HEK293 (cell line): Measurements from ENCODE around the gene ANO1.

ENCODE experiments used
- CTCF ChIA-PET: fragments of 350-600 bp; formaldehyde crosslinking; extraction: SDS; loops from one replicate; lab custom pipeline; 2021; ENCODE audit warnings: antibody characterized with exemption; lab: Yijun Ruan, JAX
- POLR2A ChIA-PET: fragments of 300-600 bp; formaldehyde crosslinking; extraction: SDS; loops from one replicate; lab custom pipeline; 2020; ENCODE audit warnings: antibody characterized with exemption, inconsistent platforms; lab: Yijun Ruan, JAX
- H3K27ac ChIP-seq: fragments of 200-500 bp; sonication (Bioruptor generic); 2 replicates; pipeline ENCODE4 v1.5.1; 2014; ENCODE audit warnings: low read depth, low read length, control low read depth, inconsistent platforms; ENCODE audit errors: extremely low read depth
- H3K36me3 ChIP-seq, 2 experiments: fragments of 200-500 bp in 1 of 2; sonication (Bioruptor generic) in 1 of 2; 1 replicate in 1 of 2; 2 replicates in 1 of 2; pipeline ENCODE4 v1.5.1; 2014 to 2017; ENCODE audit warnings: inconsistent platforms in 2 of 2, low read length in 2 of 2; ENCODE audit not compliant: control insufficient read depth in 2 of 2, insufficient read depth in 1 of 2
- H3K4me1 ChIP-seq: fragments of 200-500 bp; sonication (Bioruptor generic); 2 replicates; pipeline ENCODE4 v1.5.1; 2014; ENCODE audit warnings: mild to moderate bottlenecking, low read length, inconsistent platforms; ENCODE audit not compliant: control insufficient read depth, insufficient read depth
- H3K4me3 ChIP-seq: 2 replicates; pipeline ENCODE4 v1.5.1; 2011; ENCODE audit warnings: low read depth, mild to moderate bottlenecking, control low read depth, low read length, moderate library complexity
- H3K9me3 ChIP-seq: fragments of 200-500 bp; sonication (Bioruptor generic); 2 replicates; pipeline ENCODE4 v1.5.1; 2014; ENCODE audit warnings: low read depth, low read length, inconsistent platforms; ENCODE audit not compliant: control insufficient read depth, insufficient read depth
- ELK4 ChIP-seq: IDR thresholded peaks from 2 replicates; pipeline ENCODE4 v1.6.1; 2011; ENCODE audit warnings: mild to moderate bottlenecking, low read depth, low read length, borderline replicate concordance
- GLIS2 ChIP-seq: fragments of 450-650 bp; formaldehyde crosslinking; IDR thresholded peaks from 2 replicates; pipeline ENCODE4 v1.5.1; 2016; ENCODE audit warnings: missing biosample characterization, missing genetic modification characterization
- KLF16 ChIP-seq: fragments of 450-650 bp; formaldehyde crosslinking; IDR thresholded peaks from 2 replicates; pipeline ENCODE4 v1.5.1; 2017; ENCODE audit warnings: missing biosample characterization, missing genetic modification characterization
- MEIS1 ChIP-seq: sonication (generic); formaldehyde crosslinking; IDR thresholded peaks from 2 replicates; pipeline ENCODE4 v1.8.1; 2022; ENCODE audit warnings: missing genetic modification reagents, mild to moderate bottlenecking, borderline replicate concordance
- MYNN ChIP-seq: fragments of 450-650 bp; formaldehyde crosslinking; IDR thresholded peaks from 2 replicates; pipeline ENCODE4 v1.5.1; 2016; ENCODE audit warnings: missing biosample characterization, missing genetic modification characterization, borderline replicate concordance
- SP2 ChIP-seq: fragments of 450-650 bp; formaldehyde crosslinking; IDR thresholded peaks from 2 replicates; pipeline ENCODE4 v1.5.1; 2016; ENCODE audit warnings: missing biosample characterization, missing genetic modification characterization
- ZBTB10 ChIP-seq: fragments of 450-650 bp; formaldehyde crosslinking; IDR thresholded peaks from 2 replicates; pipeline ENCODE4 v1.5.1; 2016; ENCODE audit warnings: missing biosample characterization, missing genetic modification characterization
- ZBTB44 ChIP-seq: fragments of 450-650 bp; IDR thresholded peaks from 2 replicates; pipeline ENCODE4 v1.5.1; 2018; ENCODE audit warnings: missing biosample characterization, mild to moderate bottlenecking, missing genetic modification characterization
- ZNF114 ChIP-seq: fragments of 450-650 bp; formaldehyde crosslinking; IDR thresholded peaks from 2 replicates; pipeline ENCODE4 v1.5.0; 2017; ENCODE audit warnings: missing biosample characterization, missing genetic modification characterization
- ZNF138 ChIP-seq: fragments of 450-650 bp; formaldehyde crosslinking; IDR thresholded peaks from 2 replicates; pipeline ENCODE4 v1.5.1; 2016; ENCODE audit warnings: missing biosample characterization, missing genetic modification characterization, borderline replicate concordance
- ZNF211 ChIP-seq: fragments of 450-650 bp; formaldehyde crosslinking; IDR thresholded peaks from 2 replicates; pipeline ENCODE4 v1.5.1; 2016; ENCODE audit warnings: low read depth, missing biosample characterization, missing genetic modification characterization
- ZNF248 ChIP-seq: fragments of 450-650 bp; formaldehyde crosslinking; IDR thresholded peaks from 2 replicates; pipeline ENCODE4 v1.5.1; 2017; ENCODE audit warnings: missing biosample characterization, missing genetic modification characterization
- ZNF266 ChIP-seq: fragments of 450-650 bp; formaldehyde crosslinking; IDR thresholded peaks from 2 replicates; pipeline ENCODE4 v1.5.1; 2016; ENCODE audit warnings: missing biosample characterization, missing genetic modification characterization, low read depth
- ZNF366 ChIP-seq: fragments of 450-650 bp; formaldehyde crosslinking; conservative IDR thresholded peaks from 2 replicates; pipeline ENCODE4 v1.5.1; 2016; ENCODE audit warnings: missing biosample characterization, missing genetic modification characterization
- ZNF473 ChIP-seq: fragments of 450-650 bp; formaldehyde crosslinking; IDR thresholded peaks from 2 replicates; pipeline ENCODE4 v1.5.1; 2017; ENCODE audit warnings: missing biosample characterization, missing genetic modification characterization
- ZNF555 ChIP-seq: fragments of 450-650 bp; formaldehyde crosslinking; conservative IDR thresholded peaks from 2 replicates; pipeline ENCODE4 v1.5.1; 2017; ENCODE audit warnings: missing biosample characterization, mild to moderate bottlenecking, missing genetic modification characterization, inconsistent platforms
- ZNF596 ChIP-seq: fragments of 450-650 bp; IDR thresholded peaks from 2 replicates; pipeline ENCODE4 v1.5.0; 2018; ENCODE audit warnings: missing biosample characterization, mild to moderate bottlenecking, missing genetic modification characterization, moderate library complexity
- ZNF621 ChIP-seq: fragments of 450-650 bp; formaldehyde crosslinking; IDR thresholded peaks from 2 replicates; pipeline ENCODE4 v1.5.1; 2017; ENCODE audit warnings: missing biosample characterization, missing genetic modification characterization
- ZNF791 ChIP-seq: fragments of 450-650 bp; formaldehyde crosslinking; IDR thresholded peaks from 2 replicates; pipeline ENCODE4 v1.5.1; 2016; ENCODE audit warnings: missing biosample characterization, missing genetic modification characterization
- TF ChIP-seq, protein P1 (sequence below): fragments of 450-650 bp; formaldehyde crosslinking; IDR thresholded peaks from 2 replicates; pipeline ENCODE4 v1.5.1; 2016; ENCODE audit warnings: missing biosample characterization, missing genetic modification characterization, borderline replicate concordance
- TF ChIP-seq, protein P2 (sequence below): sonication (generic); formaldehyde crosslinking; IDR thresholded peaks from 2 replicates; pipeline ENCODE4 v1.8.1; 2022; ENCODE audit warnings: mild to moderate bottlenecking, moderate library complexity, missing genetic modification reagents
- TF ChIP-seq, protein P3 (sequence below): fragments of 450-650 bp; formaldehyde crosslinking; conservative IDR thresholded peaks from 2 replicates; pipeline ENCODE4 v1.5.1; 2016; ENCODE audit warnings: low read depth, missing biosample characterization, missing genetic modification characterization

ANO1 gene

GRCh38 chr11:70120674-70121073 is 42.6 kb downstream of the ANO1 start:
- no peaks in the 10 kb centered on the region for H3K4me1 ChIP-seq
- H3K4me3 ChIP-seq, result no peak overlapping the region
- no peaks in the 10 kb centered on the region for H3K36me3 ChIP-seq
- POLR2A ChIA-PET, result no interaction called here
- H3K27ac ChIP-seq, result no peak overlapping the region
- no peaks in the 10 kb centered on the region for H3K9me3 ChIP-seq
- TF ChIP-seq GLIS2 (tag by site-specific recombination) (0 out of 2 replicates have a peak, but pooled peaks have one; percentile 16), ZNF791 (no peak)
- TF ChIP-seq, all 188 proteins: peak for 1
- CTCF ChIA-PET, result interaction anchor here (0.9 kb wide), 1 partner anchor 37 kb away, joined by 4 read pairs; no protein-coding TSS in a partner anchor

DNA sequence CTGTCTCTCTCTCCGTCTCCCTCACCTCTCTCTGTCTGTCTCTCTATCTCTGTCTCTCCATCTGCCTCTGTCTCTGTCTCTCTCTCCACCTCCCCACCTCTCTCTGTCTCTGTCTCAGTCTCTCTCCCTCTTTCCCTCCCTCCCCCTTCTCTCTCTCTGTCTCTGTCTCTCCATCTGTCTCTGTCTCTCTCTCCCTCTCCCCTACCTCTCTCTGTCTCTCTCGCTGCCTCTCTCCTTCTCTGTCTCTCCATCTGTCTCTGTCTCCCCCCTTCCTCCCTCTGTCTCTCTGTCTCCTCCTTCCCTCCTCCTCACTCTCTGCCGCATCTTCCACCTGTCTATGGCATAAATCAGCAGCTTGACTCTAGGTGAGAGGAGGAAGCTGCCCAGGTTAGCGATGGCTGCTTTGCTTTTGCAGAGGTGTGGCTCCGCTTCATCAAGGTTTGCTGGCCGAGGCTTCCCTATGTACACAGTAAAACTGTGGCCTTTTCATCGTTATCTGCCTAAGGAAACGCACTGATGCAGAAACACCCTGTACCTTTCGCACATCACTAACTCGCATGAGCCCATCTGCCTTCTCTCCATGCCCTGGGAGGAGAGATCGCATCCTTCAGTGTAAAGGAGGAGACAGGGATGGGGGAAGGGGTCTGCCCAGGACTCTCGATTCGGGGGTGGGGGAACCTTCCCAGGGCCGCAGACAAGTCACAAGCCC is 44.5 kb downstream of the ANO1 start:
- POLR2A ChIA-PET, result no interaction called here
- Histone ChIP-seq H3K4me3 (no peak overlapping the region), H3K9me3 (no peaks in the 10 kb centered on the region), H3K36me3 (no peaks in the 10 kb centered on the region), H3K4me1 (no peaks in the 10 kb centered on the region), H3K27ac (no peak overlapping the region)
- CTCF ChIA-PET, result interaction anchor here (0.9 kb wide), 1 partner anchor 279 kb away, joined by 3 read pairs; no protein-coding TSS in a partner anchor
- TF ChIP-seq, protein P1, sequence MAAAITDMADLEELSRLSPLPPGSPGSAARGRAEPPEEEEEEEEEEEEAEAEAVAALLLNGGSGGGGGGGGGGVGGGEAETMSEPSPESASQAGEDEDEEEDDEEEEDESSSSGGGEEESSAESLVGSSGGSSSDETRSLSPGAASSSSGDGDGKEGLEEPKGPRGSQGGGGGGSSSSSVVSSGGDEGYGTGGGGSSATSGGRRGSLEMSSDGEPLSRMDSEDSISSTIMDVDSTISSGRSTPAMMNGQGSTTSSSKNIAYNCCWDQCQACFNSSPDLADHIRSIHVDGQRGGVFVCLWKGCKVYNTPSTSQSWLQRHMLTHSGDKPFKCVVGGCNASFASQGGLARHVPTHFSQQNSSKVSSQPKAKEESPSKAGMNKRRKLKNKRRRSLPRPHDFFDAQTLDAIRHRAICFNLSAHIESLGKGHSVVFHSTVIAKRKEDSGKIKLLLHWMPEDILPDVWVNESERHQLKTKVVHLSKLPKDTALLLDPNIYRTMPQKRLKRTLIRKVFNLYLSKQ (tag by site-specific recombination), result no peak
- no peak for TF ChIP-seq KLF16 (tag by site-specific recombination)
- TF ChIP-seq ELK4, result no peak
- TF ChIP-seq MEIS1 (CRISPR knock-in tag), result no peak
- no peak for TF ChIP-seq ZNF473 (tag by site-specific recombination)
- TF ChIP-seq, protein P2, sequence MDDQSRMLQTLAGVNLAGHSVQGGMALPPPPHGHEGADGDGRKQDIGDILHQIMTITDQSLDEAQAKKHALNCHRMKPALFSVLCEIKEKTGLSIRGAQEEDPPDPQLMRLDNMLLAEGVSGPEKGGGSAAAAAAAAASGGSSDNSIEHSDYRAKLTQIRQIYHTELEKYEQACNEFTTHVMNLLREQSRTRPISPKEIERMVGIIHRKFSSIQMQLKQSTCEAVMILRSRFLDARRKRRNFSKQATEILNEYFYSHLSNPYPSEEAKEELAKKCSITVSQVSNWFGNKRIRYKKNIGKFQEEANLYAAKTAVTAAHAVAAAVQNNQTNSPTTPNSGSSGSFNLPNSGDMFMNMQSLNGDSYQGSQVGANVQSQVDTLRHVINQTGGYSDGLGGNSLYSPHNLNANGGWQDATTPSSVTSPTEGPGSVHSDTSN (CRISPR knock-in tag), result no peak
- no peak for TF ChIP-seq SP2 (tag by site-specific recombination)
- no peak for TF ChIP-seq ZNF266
- TF ChIP-seq ZNF138 (tag by site-specific recombination), result no peak
- peak; percentile 86 for TF ChIP-seq ZNF596 (tag by site-specific recombination)
- TF ChIP-seq ZNF248, result no peak
- no peak for TF ChIP-seq ZNF555
- TF ChIP-seq ZBTB10, result no peak
- peak; percentile 62 for TF ChIP-seq ZNF366 (tag by site-specific recombination)
- no peak for TF ChIP-seq ZBTB44
- no peak for TF ChIP-seq MYNN (tag by site-specific recombination)
- TF ChIP-seq, protein P3, sequence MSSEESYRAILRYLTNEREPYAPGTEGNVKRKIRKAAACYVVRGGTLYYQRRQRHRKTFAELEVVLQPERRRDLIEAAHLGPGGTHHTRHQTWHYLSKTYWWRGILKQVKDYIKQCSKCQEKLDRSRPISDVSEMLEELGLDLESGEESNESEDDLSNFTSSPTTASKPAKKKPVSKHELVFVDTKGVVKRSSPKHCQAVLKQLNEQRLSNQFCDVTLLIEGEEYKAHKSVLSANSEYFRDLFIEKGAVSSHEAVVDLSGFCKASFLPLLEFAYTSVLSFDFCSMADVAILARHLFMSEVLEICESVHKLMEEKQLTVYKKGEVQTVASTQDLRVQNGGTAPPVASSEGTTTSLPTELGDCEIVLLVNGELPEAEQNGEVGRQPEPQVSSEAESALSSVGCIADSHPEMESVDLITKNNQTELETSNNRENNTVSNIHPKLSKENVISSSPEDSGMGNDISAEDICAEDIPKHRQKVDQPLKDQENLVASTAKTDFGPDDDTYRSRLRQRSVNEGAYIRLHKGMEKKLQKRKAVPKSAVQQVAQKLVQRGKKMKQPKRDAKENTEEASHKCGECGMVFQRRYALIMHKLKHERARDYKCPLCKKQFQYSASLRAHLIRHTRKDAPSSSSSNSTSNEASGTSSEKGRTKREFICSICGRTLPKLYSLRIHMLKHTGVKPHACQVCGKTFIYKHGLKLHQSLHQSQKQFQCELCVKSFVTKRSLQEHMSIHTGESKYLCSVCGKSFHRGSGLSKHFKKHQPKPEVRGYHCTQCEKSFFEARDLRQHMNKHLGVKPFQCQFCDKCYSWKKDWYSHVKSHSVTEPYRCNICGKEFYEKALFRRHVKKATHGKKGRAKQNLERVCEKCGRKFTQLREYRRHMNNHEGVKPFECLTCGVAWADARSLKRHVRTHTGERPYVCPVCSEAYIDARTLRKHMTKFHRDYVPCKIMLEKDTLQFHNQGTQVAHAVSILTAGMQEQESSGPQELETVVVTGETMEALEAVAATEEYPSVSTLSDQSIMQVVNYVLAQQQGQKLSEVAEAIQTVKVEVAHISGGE (tag by site-specific recombination), result no peak
- TF ChIP-seq ZNF211 (tag by site-specific recombination), result no peak
- no peak for TF ChIP-seq ZNF621 (tag by site-specific recombination)
- TF ChIP-seq ZNF114 (tag by site-specific recombination), result no peak
